Renal cortical epithelial cell (primary cell): Measurements from ENCODE around the gene CRB1. TPM values are rescaled to one million over a fixed set of nuclear protein-coding genes. Genes with fewer than 3 reads are reported as not detected.

Experiments used
- total RNA-seq: library from RNA; depleted of rRNA; stranded (reverse); fragments of >200 nt; gene quantifications from 2 replicates; pipeline ENCODE4 v1.2.3, GENCODE V29; 2014

The CRB1 gene
- total RNA-seq, 1 donor from 2014 or later: 0.25 TPM

Other genes starting within 250 kb of the CRB1 start
- not detected in 2 replicates for gene F13B, start 201.0 kb upstream of the CRB1 start, total RNA-seq
- gene ASPM, start 121.6 kb upstream of the CRB1 start, total RNA-seq: 2.5 and 12.3 TPM in 2 replicates
- gene ZBTB41, start 67.0 kb upstream of the CRB1 start, total RNA-seq: 16.8 and 18.9 TPM in 2 replicates